HG03354 (cell line): ENCODE measurements around the gene GALNT1.

Experiments
- ATAC-seq: cut with Tn5 transposase; IDR thresholded peaks from one replicate; pipeline ENCODE4 v1.9.1; 2021; ENCODE audit warnings: mild to moderate bottlenecking; ENCODE audit not compliant: unreplicated experiment, poor library complexity, severe bottlenecking

The GALNT1 gene

GRCh38 chr18:35580701-35581539 is 620 bp upstream of the GALNT1 start:
- peak; percentile 46 for ATAC-seq

DNA sequence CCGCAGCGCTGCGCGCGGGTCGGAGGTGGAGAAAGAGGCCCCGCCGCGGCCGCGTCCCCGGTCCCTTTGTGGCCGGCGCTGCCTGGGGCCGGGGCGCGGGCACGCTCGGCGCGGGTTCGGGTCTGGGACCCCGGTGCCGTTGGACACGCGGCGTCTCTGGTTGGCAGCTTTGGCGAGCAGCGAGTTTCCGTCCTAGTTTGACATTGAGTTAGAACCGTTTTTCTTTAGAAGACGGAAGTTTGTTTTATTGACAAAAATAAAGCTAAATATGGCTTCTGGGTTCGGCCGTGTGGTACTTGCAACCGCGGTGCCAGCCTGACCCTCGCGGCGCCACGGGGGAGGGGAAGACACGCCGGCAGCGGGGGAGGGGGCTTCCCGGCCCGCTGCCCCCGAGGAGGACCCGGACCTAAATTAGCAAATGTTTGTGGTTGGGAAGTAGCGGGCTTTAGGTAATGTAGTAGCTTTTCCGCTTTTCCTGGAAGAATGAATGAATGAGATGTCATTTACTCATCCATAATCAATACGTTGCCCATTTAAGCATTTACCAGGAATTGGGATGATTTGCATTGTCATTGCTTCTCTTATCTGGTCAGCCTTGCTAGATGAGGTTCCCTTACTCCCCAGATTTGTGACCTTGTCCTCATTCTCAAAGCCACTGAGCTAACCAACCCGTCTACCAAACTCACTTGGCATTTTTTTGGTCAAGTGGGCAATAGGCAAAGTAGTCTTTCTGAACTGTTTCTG is 530 bp downstream of the GALNT1 start:
- no peak for ATAC-seq

GRCh38 chr18:35582899-35583558 is 1.5 kb downstream of the GALNT1 start:
- ATAC-seq: no peak

DNA sequence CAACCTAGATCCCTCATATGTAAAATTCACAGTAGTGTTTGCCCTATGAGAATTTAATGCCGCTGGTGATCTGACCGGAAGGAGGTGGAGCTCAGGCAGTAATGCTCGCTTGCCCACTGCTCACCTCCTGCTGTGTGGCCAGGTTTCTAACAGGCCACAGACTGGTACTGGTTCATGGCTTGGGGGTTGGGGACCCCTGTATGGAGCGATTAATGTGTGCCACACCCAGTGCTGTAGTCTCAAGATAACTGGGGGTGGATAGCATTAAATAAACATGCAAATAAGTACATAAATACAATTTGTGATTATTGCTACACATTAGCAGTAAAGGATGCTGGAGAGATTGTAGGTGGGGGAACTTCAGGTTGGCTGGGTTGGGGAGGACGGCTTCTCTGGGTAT is 3.2 kb downstream of the GALNT1 start:
- no peak for ATAC-seq

GRCh38 chr18:35585608-35586007 is 4.1 kb downstream of the GALNT1 start:
- no peak for ATAC-seq

DNA sequence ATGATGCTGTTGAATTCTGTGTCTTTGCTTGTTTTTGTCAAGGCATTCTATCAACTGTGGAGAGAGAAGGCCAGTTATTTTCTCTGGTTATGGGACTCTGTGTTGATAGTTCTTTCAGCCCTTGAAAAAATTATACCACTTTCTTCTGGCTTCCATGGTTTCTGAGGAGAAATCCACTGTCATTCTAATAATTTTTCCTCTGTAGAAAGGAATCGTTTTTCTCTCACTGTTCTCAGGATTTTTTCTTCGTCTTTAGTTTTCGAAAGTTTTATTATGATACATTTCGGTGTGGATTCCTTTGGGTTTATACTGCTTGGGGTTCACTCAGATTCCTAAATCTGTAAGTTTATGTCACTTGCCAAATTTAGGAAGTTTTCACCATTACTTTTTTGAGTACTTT is 6.6 kb downstream of the GALNT1 start:
- ATAC-seq: no peak

DNA sequence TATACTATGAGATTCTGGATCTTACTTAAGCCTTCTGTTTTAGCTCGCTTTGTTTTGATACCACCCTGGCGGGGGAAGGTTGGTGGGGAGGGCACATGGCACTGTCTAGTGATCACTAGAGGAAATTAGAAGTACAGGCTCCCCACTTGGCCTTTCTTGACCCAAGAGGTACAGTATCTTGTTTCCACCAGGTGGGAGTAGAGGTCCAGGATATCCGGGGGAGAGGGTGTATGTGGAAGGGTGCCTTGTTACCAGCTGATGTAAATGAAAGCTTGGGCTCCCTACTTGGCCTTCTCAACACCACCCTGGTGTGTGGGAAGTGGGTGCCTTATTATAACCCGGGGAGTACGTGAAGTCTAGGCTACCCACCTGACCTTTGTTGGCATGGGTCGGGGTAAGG is 7.5 kb downstream of the GALNT1 start:
- ATAC-seq: no peak

- ATAC-seq: no peak
Observed at GRCh38 chr18:35589546-35589945, 8.0 kb downstream of the GALNT1 start.

- ATAC-seq: no peak
Observed at GRCh38 chr18:35590935-35591334, 9.4 kb downstream of the GALNT1 start.

DNA sequence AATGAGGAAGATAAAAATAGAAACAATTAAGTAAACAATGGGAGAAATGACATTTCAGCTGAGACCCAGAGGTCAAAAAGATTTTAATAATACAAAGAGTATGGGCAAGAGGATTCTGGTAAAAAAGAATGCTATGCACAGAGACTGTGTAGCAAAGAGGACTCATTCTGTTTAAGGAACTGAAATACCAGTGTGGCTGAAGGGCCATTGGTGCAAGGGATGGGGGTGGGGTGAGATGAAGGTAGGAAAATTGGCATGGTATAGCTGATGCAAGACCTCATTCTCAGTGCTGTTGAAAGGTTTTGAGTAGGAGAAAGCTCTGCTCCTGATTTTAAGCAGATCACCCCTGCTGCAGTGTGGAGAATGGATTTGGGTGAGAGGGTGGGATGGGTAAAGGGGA is 10.8 kb downstream of the GALNT1 start:
- peak; percentile 99 for ATAC-seq

- no peak for ATAC-seq
Observed at GRCh38 chr18:35593859-35594258, 12.3 kb downstream of the GALNT1 start.

DNA sequence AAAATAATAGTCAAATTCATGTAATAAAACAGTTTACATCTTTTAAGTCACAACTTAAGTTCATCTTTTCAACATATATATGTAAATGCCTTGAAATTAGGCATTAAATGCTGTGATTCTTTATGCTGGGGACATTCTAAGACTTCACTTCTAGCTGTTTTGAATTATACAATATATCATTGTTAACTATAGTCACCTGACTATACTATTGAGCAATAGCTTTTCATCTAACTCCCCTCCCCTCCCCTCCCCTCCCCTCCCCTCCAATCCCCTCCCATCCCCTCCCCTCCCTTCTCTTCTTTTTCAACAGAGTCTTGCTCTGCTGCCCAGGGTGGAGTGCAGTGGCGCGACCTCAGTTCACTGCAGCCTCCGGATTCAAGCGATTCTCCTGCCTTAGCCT is 16.2 kb downstream of the GALNT1 start:
- ATAC-seq: no peak

DNA sequence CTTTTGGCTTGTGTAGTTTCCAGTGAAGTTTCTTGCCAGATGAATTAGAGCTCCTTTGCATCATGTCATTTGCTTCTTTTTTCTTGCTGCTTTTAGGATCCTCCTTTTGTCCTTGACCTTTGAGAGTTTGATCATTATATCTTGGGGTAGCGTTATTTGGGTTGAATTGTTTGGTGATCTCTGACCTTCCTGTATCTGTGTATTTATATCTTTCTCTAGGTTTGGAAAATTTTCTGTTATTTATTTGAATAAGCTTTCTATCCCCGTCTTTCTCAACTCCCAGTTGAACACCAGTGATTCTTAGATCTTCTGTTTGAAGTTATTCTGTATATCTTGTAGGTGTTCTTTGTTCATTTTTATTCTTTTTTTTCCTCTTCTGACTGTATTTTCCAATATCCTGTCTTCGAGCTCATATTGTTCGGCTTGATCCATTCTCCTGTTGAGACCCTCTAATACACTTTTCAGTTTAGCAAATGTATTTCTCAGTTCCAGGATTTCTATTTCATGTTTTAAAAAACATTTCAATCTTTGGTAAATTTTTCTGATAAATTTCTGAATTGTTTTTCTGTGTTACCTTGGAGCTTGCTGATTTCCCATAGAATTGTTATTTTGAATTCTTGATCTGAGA is 20.8 kb downstream of the GALNT1 start:
- no peak for ATAC-seq

GRCh38 chr18:35603008-35603407 is 21.5 kb downstream of the GALNT1 start:
- no peak for ATAC-seq

DNA sequence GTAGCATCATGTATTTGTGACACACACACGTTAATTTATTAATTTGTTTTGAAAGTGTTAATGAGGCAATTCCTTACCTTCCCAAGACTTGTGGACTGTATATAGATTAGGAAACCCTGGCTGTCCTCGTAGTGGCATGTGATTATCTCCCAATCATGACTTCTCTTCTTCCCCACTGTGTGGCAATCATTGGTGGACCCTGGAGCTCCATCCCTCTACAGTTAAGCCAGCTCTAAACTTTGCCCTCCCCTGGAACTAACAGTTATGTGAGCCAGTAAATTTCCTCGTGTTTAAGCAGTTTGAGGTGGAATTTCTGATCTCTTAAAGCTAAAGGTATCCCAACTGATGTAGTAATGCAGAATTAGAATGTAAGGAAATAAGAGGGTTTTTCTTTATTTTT is 22.0 kb downstream of the GALNT1 start:
- no peak for ATAC-seq

- ATAC-seq: no peak
Observed at GRCh38 chr18:35604369-35604768, 22.8 kb downstream of the GALNT1 start.

DNA sequence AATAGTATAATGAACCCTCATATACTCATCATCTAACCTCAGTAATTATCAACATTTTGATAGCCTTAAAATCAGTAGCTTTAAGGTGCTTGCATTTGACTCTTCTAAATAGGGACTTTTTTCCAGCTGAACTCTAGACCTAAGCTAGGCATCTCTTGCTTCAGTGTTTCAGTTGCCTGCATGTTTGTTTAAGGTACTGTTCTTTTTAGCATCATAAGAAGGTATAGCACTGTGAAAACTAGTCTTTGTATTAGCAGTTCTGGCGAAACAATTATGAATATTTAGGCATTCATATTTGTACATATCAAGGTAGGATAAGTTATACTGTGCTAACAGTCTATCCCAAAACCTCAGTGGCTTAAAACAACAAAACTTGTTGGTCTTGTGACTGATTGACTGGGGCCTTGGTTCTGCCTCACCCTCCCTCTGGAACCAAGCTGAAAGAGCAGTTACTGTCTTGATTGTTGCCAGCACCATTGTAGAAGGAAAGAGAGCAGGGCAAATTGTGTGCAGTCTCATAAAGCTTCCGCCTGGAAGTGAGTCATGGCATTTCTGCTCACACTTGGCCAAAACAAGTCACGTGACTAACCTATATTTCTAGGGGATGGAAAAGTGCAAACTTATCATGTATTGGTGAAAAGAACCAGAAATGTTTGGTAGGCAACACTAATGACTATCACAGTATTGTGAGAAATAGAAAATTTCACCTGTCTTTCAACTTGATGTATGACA is 24.3 kb downstream of the GALNT1 start:
- ATAC-seq: no peak

GRCh38 chr18:35609236-35609635 is 27.7 kb downstream of the GALNT1 start:
- ATAC-seq: no peak

GRCh38 chr18:35610089-35610488 is 28.5 kb downstream of the GALNT1 start:
- no peak for ATAC-seq

- ATAC-seq: no peak
Observed at GRCh38 chr18:35610724-35611123, 29.2 kb downstream of the GALNT1 start.
